Choroid plexus epithelial cell (primary cell): ENCODE data around the gene KIF21B.

Experiments
- DNase-seq: peaks from one replicate; pipeline ENCODE4 v3.0.0-alpha.2; 2010; ENCODE audit warnings: low read depth
- H3K4me3 ChIP-seq: 2 replicates; pipeline ENCODE4 v1.5.1; 2011; ENCODE audit warnings: low read depth, mild to moderate bottlenecking, control low read depth, low read length, moderate library complexity
- TF ChIP-seq, protein P1 (sequence below): conservative IDR thresholded peaks from 2 replicates; pipeline ENCODE4 v1.5.1; 2011; ENCODE audit warnings: low read depth, mild to moderate bottlenecking, control low read depth, inconsistent platforms, low read length, moderate library complexity

KIF21B gene

DNA sequence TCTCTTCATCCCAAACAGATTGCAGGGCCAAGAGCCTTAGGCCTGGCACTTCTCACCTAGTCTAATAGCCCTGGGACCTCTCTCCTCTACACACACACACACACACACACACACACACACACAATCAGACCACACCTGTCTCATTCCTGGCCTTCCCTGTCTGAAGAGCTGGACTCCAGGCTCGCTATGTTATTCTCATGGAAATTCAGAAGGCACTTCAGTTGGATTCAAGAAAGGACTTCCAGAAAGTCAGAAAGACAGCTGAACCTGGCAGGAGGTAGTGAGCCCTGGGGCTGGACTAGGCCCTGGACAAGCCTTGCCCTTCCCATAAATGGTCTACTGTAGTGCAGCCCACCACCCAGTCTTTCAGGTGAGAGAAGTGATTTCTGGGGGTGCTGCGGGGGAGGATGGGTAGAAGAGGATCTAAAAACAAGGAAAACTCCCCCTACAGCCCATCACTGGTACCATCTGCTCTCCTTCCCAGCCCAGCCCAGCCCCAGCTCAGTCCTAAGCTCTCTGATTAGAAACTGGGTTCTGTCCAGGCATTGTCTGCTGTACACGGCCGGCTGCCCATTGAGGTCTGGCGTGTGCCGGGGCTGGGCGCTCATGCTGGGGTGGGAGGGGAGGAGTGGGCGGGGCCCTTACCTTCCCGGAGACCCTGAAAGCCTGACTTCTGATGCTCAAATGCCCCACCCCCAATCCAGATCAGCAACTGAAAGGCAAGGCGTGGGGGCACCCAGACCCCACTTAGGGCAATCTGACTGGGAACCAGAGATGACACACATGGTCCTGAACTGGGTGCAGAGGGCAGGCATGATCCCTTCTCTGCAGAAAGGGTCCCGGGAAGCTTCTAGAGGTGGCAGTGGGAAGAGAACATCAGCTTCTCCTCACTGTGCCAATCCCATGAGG, 2.5 kb downstream of the KIF21B start:
- H3K4me3 ChIP-seq: no peak overlapping the region
- TF ChIP-seq, protein P1, sequence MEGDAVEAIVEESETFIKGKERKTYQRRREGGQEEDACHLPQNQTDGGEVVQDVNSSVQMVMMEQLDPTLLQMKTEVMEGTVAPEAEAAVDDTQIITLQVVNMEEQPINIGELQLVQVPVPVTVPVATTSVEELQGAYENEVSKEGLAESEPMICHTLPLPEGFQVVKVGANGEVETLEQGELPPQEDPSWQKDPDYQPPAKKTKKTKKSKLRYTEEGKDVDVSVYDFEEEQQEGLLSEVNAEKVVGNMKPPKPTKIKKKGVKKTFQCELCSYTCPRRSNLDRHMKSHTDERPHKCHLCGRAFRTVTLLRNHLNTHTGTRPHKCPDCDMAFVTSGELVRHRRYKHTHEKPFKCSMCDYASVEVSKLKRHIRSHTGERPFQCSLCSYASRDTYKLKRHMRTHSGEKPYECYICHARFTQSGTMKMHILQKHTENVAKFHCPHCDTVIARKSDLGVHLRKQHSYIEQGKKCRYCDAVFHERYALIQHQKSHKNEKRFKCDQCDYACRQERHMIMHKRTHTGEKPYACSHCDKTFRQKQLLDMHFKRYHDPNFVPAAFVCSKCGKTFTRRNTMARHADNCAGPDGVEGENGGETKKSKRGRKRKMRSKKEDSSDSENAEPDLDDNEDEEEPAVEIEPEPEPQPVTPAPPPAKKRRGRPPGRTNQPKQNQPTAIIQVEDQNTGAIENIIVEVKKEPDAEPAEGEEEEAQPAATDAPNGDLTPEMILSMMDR: peak; percentile 59
- DNase-seq: peak; percentile 53

DNA sequence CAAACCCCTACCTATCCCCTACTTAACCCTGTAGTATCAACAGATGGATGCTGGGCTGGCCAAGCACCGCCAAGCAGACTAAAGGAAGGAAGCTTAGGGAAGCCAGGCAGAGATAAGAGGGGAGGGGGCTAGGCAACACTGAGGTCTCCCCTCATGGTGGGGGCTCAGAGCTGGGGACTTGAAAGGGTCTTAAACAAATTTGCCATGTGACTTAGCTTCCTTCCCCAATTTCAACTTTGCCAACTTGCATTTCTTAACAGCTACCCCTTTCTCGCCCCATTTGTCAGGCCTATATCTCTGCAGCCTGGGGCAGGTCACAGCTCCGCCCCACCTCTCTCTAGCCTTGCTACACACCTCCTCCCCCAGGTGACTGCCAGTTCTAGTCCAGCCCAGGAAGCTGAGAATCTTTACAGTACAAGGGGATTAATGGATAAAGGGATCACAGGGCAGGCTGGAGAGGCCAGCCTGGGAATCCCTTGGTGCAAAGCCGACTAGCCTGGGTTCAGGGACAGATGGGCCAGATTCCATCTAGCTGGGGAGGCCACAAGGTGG, 3.4 kb downstream of the KIF21B start:
- no peak overlapping the region for H3K4me3 ChIP-seq
- DNase-seq: no peak
- TF ChIP-seq, protein P1: no peak

DNA sequence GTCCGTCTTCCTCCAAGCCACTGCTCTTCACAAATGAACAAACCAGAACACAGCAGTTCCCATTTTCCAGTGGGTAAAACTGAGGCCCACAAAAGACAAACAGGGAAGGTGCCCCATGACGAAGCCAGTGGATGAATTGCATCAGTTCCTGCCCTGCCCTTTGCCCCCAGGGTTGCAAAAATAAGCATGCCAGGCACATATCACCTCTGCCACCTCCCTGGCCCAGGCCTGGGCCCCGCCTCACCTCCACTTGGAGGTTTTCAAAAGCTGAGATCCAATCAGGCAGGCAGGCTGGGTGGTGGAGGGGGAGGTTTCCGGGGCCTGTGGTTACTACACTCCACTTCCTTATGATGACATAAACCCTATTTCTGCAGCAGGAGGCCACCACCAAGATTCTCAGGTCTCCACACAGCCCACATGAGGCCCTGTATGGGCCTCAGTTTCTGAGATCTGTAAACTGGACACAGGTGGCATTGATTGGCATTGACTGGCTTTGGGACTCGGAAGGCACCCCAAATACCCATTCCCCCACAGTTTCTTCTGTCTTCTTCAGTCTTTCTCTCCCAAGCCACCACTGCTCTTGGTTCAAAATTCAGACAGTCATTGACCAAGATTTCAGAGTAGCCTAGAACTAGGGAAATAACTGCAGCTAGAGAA, 4.1 kb downstream of the KIF21B start:
- TF ChIP-seq, protein P1: no peak
- peak; percentile 80 for DNase-seq
- no peak overlapping the region for H3K4me3 ChIP-seq

DNA sequence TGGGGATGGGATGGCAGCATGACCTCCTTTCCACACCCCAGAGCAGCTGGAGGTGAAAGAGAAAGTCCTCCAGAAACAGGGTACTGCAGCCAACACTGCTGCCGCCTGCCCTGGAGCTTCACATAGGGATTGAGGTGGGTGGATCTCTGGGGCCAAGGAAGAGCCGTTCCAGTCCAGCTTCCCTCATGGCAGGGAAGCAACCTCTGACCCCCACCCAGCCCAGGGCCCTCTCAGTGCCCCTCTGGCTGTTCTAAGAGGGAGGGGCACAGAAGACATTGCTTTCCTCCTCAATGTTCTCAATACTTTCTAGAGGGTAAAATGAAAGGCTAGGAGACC, 5.7 kb downstream of the KIF21B start:
- TF ChIP-seq, protein P1: no peak
- no peak overlapping the region for H3K4me3 ChIP-seq
- DNase-seq: no peak

DNA sequence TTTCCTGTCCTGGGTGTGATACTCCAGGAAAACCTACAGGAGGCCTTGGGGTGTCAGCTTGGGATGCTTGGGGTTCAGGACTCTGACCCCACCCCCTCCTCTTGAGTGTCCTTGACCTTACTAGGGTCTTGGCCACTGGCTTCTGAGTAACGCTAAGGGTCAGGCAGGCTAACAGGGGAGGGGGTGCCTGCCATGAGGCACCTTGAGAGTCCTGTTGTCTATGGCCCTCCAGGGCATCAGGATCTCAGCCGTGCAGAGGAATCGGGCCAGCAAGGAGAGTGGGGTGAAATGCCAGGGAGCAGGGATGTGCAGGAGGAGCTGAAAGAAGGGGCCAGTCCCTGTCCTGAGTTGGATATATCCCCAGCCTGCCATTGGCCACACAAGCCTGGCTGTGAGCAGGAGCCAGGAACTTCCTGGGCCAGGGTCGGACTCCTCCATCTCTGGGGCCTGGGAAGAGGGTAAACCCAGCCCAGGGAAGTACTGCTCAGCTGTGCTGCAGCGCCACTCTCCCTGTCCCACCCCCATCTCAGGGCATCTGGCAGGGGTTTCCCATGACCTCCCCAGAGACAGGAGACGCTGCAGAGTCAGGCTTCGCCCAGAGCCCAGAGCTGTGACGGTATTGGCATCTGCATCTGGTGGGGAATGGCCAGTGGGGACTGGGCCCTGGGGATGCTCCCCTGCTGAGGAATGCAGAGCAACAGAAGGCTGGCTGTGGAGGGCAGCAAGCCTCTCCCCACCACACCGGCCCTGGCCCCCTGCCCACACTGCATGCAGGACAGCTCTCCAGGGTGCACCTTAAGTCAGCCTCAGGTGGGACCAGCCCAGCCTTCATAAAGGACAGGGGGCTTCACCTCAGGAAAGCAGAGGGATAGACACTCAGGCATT, 6.3 kb downstream of the KIF21B start:
- H3K4me3 ChIP-seq: no peak overlapping the region
- TF ChIP-seq, protein P1: no peak
- no peak for DNase-seq

DNA sequence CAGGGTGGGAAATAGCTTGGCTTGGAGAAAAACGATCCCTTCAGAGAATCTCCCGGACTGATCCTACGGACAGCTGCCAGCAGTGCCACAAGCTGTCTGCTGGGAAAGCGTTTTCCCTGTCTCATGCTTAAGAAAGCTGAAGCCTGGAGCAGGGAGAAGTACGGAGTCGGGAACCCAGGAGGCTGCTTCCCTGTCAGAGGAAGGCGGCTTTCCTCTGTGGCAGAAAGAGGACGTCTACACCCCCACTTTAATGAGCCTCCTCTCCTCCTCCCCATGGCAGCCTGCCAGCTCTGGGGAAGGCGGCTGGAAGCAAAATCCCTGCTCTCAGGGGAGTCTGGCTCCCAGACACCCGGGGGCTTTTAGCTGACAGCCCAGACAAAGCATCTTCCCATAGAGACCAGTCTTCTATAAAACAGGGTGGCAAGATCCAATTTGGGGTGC, 7.3 kb downstream of the KIF21B start:
- H3K4me3 ChIP-seq: no peak overlapping the region
- TF ChIP-seq, protein P1: no peak
- DNase-seq: peak; percentile 45
